Thyroid gland (tissue), 4 donors: Measurements from ENCODE around the gene MAPK6. TPM values are rescaled to one million over a fixed set of nuclear protein-coding genes. Genes with fewer than 3 reads are reported as not detected.

Experiments
- DNase-seq, 2 donors: peaks; one replicate each; pipeline ENCODE4 v3.0.0-alpha.2; 2019
- H3K27ac ChIP-seq, 3 donors: fragments of 200-600 bp; sonication (generic); 1 replicate in 2 of 3; 2 replicates in 1 of 3; pipeline ENCODE4 v1.5.1; 2016 to 2019; ENCODE audit warnings: mild to moderate bottlenecking in 1 of 3, moderate library complexity in 1 of 3
- H3K27me3 ChIP-seq: fragments of 200-600 bp; sonication (generic); one replicate; pipeline ENCODE4 v1.5.1; 2019
- H3K36me3 ChIP-seq, 2 donors: fragments of 200-600 bp; sonication (generic); one replicate each; pipeline ENCODE4 v1.5.1; 2016 to 2019
- H3K4me1 ChIP-seq, 2 donors: fragments of 200-600 bp; sonication (generic); one replicate each; pipeline ENCODE4 v1.5.1; 2017 to 2019
- H3K4me3 ChIP-seq, 3 donors: fragments of 200-600 bp; sonication (generic); replicated peaks in 1 of 3; 1 replicate in 2 of 3; 2 replicates in 1 of 3; pipeline ENCODE4 v1.5.1; 2016; ENCODE audit warnings: mild to moderate bottlenecking in 1 of 3
- H3K9me3 ChIP-seq: fragments of 200-600 bp; sonication (generic); one replicate; pipeline ENCODE4 v1.5.1; 2017
- CTCF ChIP-seq, 6 experiments: fragments of 200-600 bp in 3 of 6; fragments of 450-650 bp in 3 of 6; sonication (generic) in 3 of 6; IDR thresholded peaks; one replicate each; pipeline ENCODE4 v1.5.1; 2016 to 2019; ENCODE audit warnings: antibody characterized with exemption in 6 of 6, mild to moderate bottlenecking in 2 of 6, inconsistent platforms in 1 of 6, moderate library complexity in 1 of 6
- POLR2A ChIP-seq, 2 donors: fragments of 450-650 bp; IDR thresholded peaks; one replicate each; pipeline ENCODE4 v1.6.1; 2017; ENCODE audit warnings: antibody characterized with exemption in 2 of 2, mild to moderate bottlenecking in 2 of 2, moderate library complexity in 1 of 2
- WGBS, 2 donors: methylation state at CpG; one replicate each; pipeline ENCODE4 v1.1.5; 2017; 5-methylcytosine and 5-hydroxymethylcytosine counted together
- intact Hi-C: fragments of 100-400 bp; cut with DNase I; formaldehyde crosslinking; loops from one replicate; pipeline ENCODE4 v1.15.1; 2023
- total RNA-seq, 4 donors: library from RNA; depleted of rRNA; stranded (reverse); fragments of >200 nt; gene quantifications; one replicate each; pipeline ENCODE4 v1.2.3, GENCODE V29; 2016

MAPK6 gene
- total RNA-seq, 4 donors from 2014 or later = 27.3 to 61.3 (median 30.9) TPM

GRCh38 chr15:52013151-52013791, 5.7 kb upstream of the MAPK6 start:
- Histone ChIP-seq H3K4me3 (no peak overlapping the region), H3K27me3 (no peaks in the 10 kb centered on the region), H3K4me1 (peaks cover under 1 to 18% of the 10 kb centered on the region in 2 donors), H3K36me3 (no peaks in the 10 kb centered on the region), H3K9me3 (no peaks in the 10 kb centered on the region), H3K27ac (no peak overlapping the region)
- WGBS, 2 donors = 84 to 89% methylated on average over 3 of the region's 3 CpGs
- no peak for DNase-seq
- TF ChIP-seq POLR2A (IDR thresholded peaks at IDR 0.05) (no peak), CTCF (IDR thresholded peaks at IDR 0.05) (no peak)
- intact Hi-C loops = no loop called here

DNA sequence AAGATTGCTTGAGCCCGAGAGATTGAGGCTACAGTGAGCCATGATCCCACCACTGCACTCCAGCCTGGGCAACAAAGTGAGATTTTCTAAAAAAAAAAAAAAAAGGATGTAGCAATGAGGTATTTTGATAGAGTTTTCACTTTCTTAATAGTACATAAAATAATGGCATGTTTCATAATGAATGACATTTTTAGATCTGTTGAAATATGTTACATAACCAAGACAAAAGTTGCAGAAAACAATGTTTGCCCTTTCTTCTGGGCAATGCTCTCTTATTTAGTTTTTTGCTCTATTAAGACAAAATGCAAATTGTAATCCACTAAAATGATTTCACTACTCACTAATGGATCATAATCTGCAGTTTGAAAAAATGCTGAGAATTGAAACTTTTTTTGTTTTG, 4.4 kb upstream of the MAPK6 start:
- Histone ChIP-seq H3K4me1 (peaks cover 5 to 18% of the 10 kb centered on the region in 2 donors), H3K9me3 (no peaks in the 10 kb centered on the region), H3K4me3 (no peak overlapping the region), H3K36me3 (no peaks in the 10 kb centered on the region), H3K27me3 (no peaks in the 10 kb centered on the region), H3K27ac (no peak overlapping the region)
- intact Hi-C loops = no loop called here
- no peak for DNase-seq
- WGBS, 2 donors = 96 to 100% methylated on average over 1 of the region's 1 CpG
- TF ChIP-seq POLR2A (IDR thresholded peaks at IDR 0.05) (no peak), CTCF (IDR thresholded peaks at IDR 0.05) (no peak)

GRCh38 chr15:52016316-52016715, 2.7 kb upstream of the MAPK6 start:
- intact Hi-C loops = no loop called here

DNA sequence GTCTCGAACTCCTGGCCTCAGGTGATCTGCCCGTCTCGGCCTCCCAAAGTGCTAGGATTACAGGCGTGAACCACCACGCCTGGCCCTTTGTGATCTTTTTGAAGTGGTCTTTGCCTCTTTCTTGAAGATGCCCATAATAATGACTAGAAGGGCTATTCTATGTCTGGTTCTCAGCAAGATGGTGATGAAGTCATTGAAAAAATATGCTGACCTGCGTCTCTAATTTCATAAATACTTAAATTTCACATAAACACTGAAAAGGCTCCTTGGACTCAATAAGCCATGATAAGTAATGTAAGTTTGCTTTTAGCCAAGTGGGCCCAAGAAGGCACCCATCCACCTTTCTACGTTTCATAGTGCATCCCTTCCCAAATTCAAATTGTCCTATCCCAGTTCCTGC, 775 bp upstream of the MAPK6 start:
- Histone ChIP-seq H3K4me1 (peaks cover 13 to 17% of the 10 kb centered on the region in 2 donors), H3K36me3 (no peaks in the 10 kb centered on the region), H3K27ac (peak overlapping the region in 2 of 3 donors; percentile 96 to 97), H3K27me3 (no peaks in the 10 kb centered on the region), H3K4me3 (no peak overlapping the region), H3K9me3 (no peaks in the 10 kb centered on the region)
- no peak for TF ChIP-seq CTCF (IDR thresholded peaks at IDR 0.05)
- TF ChIP-seq POLR2A (IDR thresholded peaks at IDR 0.05) = no peak
- DNase-seq = no peak
- intact Hi-C loops = no loop called here
- 94% methylated on average over 7 of the region's 7 CpGs for WGBS, 2 donors

More at GRCh38 chr15:52016316-52016715, 2.7 kb upstream of the MAPK6 start:
- no peak overlapping the region for H3K4me3 ChIP-seq
- no peak for DNase-seq
- peaks cover 5 to 10% of the 10 kb centered on the region in 2 donors for H3K4me1 ChIP-seq
- H3K27ac ChIP-seq = no peak overlapping the region
- no peaks in the 10 kb centered on the region for H3K9me3 ChIP-seq
- H3K36me3 ChIP-seq = no peaks in the 10 kb centered on the region
- WGBS, 2 donors = 92 to 97% methylated on average over 2 of the region's 2 CpGs
- no peaks in the 10 kb centered on the region for H3K27me3 ChIP-seq
- TF ChIP-seq CTCF (IDR thresholded peaks at IDR 0.05) (no peak), POLR2A (IDR thresholded peaks at IDR 0.05) (no peak)

GRCh38 chr15:52019394-52020220, 588 bp downstream of the MAPK6 start:
- DNase-seq = peak; percentile 84 to 85
- H3K27me3 ChIP-seq = no peaks in the 10 kb centered on the region
- no peaks in the 10 kb centered on the region for H3K9me3 ChIP-seq
- H3K27ac ChIP-seq = peak overlapping the region; percentile 91 to 97 (median 96)
- H3K4me1 ChIP-seq = peaks cover 13 to 20% of the 10 kb centered on the region in 2 donors
- TF ChIP-seq CTCF (IDR thresholded peaks at IDR 0.05) = no peak
- peak in 1 of 2 donors; percentile 46 for TF ChIP-seq POLR2A (IDR thresholded peaks at IDR 0.05)
- intact Hi-C loops = no loop called here
- peak overlapping the region in 2 of 3 donors; percentile 32 to 68 for H3K4me3 ChIP-seq
- 1% methylated on average over 16 to 20 of the region's 100 CpGs for WGBS, 2 donors
- H3K36me3 ChIP-seq = no peaks in the 10 kb centered on the region
